Motor neuron (in vitro differentiated cells): Measurements from ENCODE around the gene CLTCL1. TPM values are rescaled to one million over a fixed set of nuclear protein-coding genes. Genes with fewer than 3 reads are reported as not detected.

Source experiments
- total RNA-seq, 8 experiments: library from RNA; unstranded; fragments of 300-600 nt; gene quantifications; 2 replicates each; pipeline versions ENCODE4 v1.2.3 to v1.2.4, GENCODE V29; 2022

CLTCL1 gene
- total RNA-seq, 8 experiments from 2014 or later = 3.5 to 12.8 (median 6.1) TPM

Other genes with a start within 250 kb of the CLTCL1 start
- 10 to 100 TPM; 31.2 to 53.9 (median 34.0) TPM for gene DGCR2, start 169.3 kb downstream of the CLTCL1 start, total RNA-seq
- gene TSSK2, start 160.4 kb downstream of the CLTCL1 start, total RNA-seq = not detected
- 10 to 100 TPM in 7 of 8 experiments, 1 to 10 TPM in 1; 9.8 to 17.9 (median 14.8) TPM for gene ESS2, start 147.1 kb downstream of the CLTCL1 start, total RNA-seq
- gene GSC2, start 141.4 kb downstream of the CLTCL1 start, total RNA-seq = under 1 TPM in 3 of 8 experiments, not detected in 5; 0.11 to 0.54 (median 0.45) TPM
- gene SLC25A1, start 113.0 kb downstream of the CLTCL1 start, total RNA-seq = 10 to 100 TPM; 42.8 to 72.6 (median 62.2) TPM
- 10 to 100 TPM in 7 of 8 experiments, 1 to 10 TPM in 1; 9.9 to 30.1 (median 18.1) TPM for gene HIRA, start 140.0 kb upstream of the CLTCL1 start, total RNA-seq
- 10 to 100 TPM; 30.3 to 86.6 (median 43.8) TPM for gene MRPL40, start 140.8 kb upstream of the CLTCL1 start, total RNA-seq
- 10 to 100 TPM; 15.5 to 60.9 (median 47.9) TPM for gene C22orf39, start 156.0 kb upstream of the CLTCL1 start, total RNA-seq
- gene UFD1, start 187.5 kb upstream of the CLTCL1 start, total RNA-seq = 100 to 1,000 TPM in 1 of 8 experiments, 10 to 100 TPM in 7; 18.1 to 100 (median 51.4) TPM
- gene CDC45, start 188.2 kb upstream of the CLTCL1 start, total RNA-seq = 10 to 100 TPM in 3 of 8 experiments, 1 to 10 TPM in 2, under 1 TPM in 3; 0.60 to 28.7 (median 1.2) TPM
- 1 to 10 TPM in 2 of 8 experiments, under 1 TPM in 5, not detected in 1; 0.11 to 3.4 (median 0.31) TPM for gene CLDN5, start 232.7 kb upstream of the CLTCL1 start, total RNA-seq